Thyroid gland (tissue), 4 donors: Measurements from ENCODE around the gene CAMKMT. TPM values are rescaled to one million over a fixed set of nuclear protein-coding genes. Genes with fewer than 3 reads are reported as not detected.

Experiments
- DNase-seq, 2 donors: peaks; one replicate each; pipeline ENCODE4 v3.0.0-alpha.2; 2019
- H3K27ac ChIP-seq, 3 donors: fragments of 200-600 bp; sonication (generic); 1 replicate in 2 of 3; 2 replicates in 1 of 3; pipeline ENCODE4 v1.5.1; 2016 to 2019; ENCODE audit warnings: mild to moderate bottlenecking in 1 of 3, moderate library complexity in 1 of 3
- H3K27me3 ChIP-seq: fragments of 200-600 bp; sonication (generic); one replicate; pipeline ENCODE4 v1.5.1; 2019
- H3K36me3 ChIP-seq, 2 donors: fragments of 200-600 bp; sonication (generic); one replicate each; pipeline ENCODE4 v1.5.1; 2016 to 2019
- H3K4me1 ChIP-seq, 2 donors: fragments of 200-600 bp; sonication (generic); one replicate each; pipeline ENCODE4 v1.5.1; 2017 to 2019
- H3K4me3 ChIP-seq, 3 donors: fragments of 200-600 bp; sonication (generic); replicated peaks in 1 of 3; 1 replicate in 2 of 3; 2 replicates in 1 of 3; pipeline ENCODE4 v1.5.1; 2016; ENCODE audit warnings: mild to moderate bottlenecking in 1 of 3
- H3K9me3 ChIP-seq: fragments of 200-600 bp; sonication (generic); one replicate; pipeline ENCODE4 v1.5.1; 2017
- POLR2A ChIP-seq, 2 donors: fragments of 450-650 bp; IDR thresholded peaks; one replicate each; pipeline ENCODE4 v1.6.1; 2017; ENCODE audit warnings: antibody characterized with exemption in 2 of 2, mild to moderate bottlenecking in 2 of 2, moderate library complexity in 1 of 2
- WGBS, 2 donors: methylation state at CpG; one replicate each; pipeline ENCODE4 v1.1.5; 2017; 5-methylcytosine and 5-hydroxymethylcytosine counted together
- intact Hi-C: fragments of 100-400 bp; cut with DNase I; formaldehyde crosslinking; loops from one replicate; pipeline ENCODE4 v1.15.1; 2023
- total RNA-seq, 4 donors: library from RNA; depleted of rRNA; stranded (reverse); fragments of >200 nt; gene quantifications; one replicate each; pipeline ENCODE4 v1.2.3, GENCODE V29; 2016
- TF ChIP-seq, protein P1 (sequence below), 6 experiments: fragments of 200-600 bp in 3 of 6; fragments of 450-650 bp in 3 of 6; sonication (generic) in 3 of 6; IDR thresholded peaks; one replicate each; pipeline ENCODE4 v1.5.1; 2016 to 2019; ENCODE audit warnings: antibody characterized with exemption in 6 of 6, mild to moderate bottlenecking in 2 of 6, inconsistent platforms in 1 of 6, moderate library complexity in 1 of 6

Gene CAMKMT
- total RNA-seq, 4 donors from 2014 or later: 13.5 to 23.7 (median 17.2) TPM

DNA sequence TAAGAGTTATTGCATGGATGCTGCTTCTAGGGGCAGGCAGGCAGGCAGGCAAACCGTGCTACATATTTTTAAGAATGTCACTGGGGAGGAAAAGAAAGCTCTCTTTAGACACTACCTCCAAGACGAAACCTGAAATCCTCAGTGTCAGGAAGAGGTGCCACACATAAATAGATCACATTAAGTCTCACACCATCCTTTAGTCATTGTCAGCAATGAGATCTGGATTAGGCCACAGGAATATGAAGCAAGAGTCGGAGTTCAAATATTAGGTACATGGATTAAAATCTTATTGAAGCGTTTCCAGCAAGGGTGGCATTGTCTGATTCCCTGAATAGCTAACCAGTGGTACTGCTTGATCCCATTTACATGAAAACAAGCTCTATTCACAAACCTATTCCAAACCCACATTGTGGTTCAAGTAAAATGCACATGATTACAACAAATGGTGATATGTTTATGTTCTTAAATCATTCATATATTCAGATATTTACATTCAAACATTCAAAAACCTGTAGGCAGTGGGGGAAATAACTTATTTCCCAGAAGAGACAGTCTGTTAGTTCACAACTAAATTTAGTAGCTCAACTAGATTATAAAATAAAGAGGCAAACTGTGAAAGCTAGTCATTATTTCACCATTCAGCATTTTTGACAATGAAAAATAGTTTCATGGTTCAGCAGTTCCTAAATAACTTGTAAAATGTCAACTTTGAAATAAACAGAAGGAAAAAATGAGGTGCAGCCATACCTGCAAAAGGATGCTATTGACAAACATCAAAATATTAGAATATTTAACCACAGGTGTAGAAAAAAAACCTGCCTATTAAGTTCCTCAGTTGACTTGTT, 384.4 kb downstream of the CAMKMT start:
- no peaks in the 10 kb centered on the region for H3K36me3 ChIP-seq
- intact Hi-C loops: no loop called here
- H3K4me3 ChIP-seq: no peak overlapping the region
- DNase-seq: no peak
- H3K4me1 ChIP-seq: no peaks in the 10 kb centered on the region
- H3K27ac ChIP-seq: no peak overlapping the region
- no peaks in the 10 kb centered on the region for H3K27me3 ChIP-seq
- TF ChIP-seq POLR2A (IDR thresholded peaks at IDR 0.05): no peak
- TF ChIP-seq, protein P1, sequence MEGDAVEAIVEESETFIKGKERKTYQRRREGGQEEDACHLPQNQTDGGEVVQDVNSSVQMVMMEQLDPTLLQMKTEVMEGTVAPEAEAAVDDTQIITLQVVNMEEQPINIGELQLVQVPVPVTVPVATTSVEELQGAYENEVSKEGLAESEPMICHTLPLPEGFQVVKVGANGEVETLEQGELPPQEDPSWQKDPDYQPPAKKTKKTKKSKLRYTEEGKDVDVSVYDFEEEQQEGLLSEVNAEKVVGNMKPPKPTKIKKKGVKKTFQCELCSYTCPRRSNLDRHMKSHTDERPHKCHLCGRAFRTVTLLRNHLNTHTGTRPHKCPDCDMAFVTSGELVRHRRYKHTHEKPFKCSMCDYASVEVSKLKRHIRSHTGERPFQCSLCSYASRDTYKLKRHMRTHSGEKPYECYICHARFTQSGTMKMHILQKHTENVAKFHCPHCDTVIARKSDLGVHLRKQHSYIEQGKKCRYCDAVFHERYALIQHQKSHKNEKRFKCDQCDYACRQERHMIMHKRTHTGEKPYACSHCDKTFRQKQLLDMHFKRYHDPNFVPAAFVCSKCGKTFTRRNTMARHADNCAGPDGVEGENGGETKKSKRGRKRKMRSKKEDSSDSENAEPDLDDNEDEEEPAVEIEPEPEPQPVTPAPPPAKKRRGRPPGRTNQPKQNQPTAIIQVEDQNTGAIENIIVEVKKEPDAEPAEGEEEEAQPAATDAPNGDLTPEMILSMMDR (IDR thresholded peaks at IDR 0.05): no peak
- WGBS, 2 donors: 85 to 92% methylated on average over 4 of the region's 4 CpGs
- no peaks in the 10 kb centered on the region for H3K9me3 ChIP-seq

DNA sequence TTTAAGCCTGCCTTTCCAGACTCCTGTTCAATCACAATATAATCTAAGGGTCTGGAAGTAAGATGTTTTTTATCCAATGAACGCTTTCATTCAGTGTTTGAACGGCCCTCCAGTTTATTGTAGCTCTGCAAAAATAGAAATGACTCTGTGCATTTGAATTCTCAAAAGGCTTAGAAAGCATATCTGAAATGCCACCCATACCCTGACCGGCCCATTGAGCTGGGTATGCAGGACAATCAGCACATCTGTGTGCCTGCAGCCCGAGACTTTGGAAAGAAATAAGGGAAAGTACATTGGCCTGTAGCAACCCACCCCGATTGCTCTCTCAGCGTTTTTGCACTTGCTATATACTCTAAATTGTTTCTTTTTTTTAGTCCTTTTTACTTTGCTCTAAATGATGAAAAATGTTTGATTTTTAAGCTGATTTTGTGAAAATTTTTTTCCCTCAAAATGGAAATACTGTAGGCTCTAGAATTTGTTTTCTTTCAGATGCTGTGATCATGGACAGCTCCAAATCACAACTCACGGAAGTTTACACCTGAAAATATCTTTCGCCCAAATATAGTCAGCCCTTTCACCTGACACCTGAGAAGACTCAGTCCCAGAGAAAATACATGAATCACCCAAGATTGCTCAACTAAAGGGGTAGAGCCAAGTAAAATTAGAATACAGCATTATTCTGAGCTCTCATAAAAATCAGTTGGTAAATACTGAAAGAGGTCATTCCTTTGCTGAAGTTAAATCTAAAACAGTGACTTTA, 385.3 kb downstream of the CAMKMT start:
- Histone ChIP-seq H3K4me3 (no peak overlapping the region), H3K36me3 (no peaks in the 10 kb centered on the region), H3K9me3 (no peaks in the 10 kb centered on the region), H3K27ac (no peak overlapping the region), H3K27me3 (no peaks in the 10 kb centered on the region), H3K4me1 (no peaks in the 10 kb centered on the region)
- TF ChIP-seq, protein P1 (IDR thresholded peaks at IDR 0.05): no peak
- TF ChIP-seq POLR2A (IDR thresholded peaks at IDR 0.05): no peak
- intact Hi-C loops: no loop called here
- DNase-seq: no peak
- WGBS, 2 donors: 72 to 79% methylated on average over 8 of the region's 8 CpGs

DNA sequence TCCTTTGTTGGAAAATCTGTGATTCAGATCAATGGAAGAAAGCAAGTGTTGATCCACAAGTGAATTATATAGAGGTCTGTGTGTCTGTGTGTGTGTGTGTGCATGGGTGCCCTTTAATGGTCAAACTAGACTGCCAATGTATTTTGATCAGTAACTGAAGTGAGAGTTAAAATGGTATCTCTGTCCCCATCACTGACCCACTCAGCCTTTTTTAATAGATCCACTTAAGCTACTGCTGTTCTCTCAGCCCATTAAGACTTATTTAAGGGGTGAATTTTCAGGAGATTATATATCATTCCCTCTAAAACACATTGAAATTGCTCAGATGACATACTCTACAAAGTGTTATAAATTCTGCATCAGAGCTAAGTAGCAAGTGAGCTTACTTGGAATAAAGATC, 386.0 kb downstream of the CAMKMT start:
- intact Hi-C loops: no loop called here
- Histone ChIP-seq H3K27me3 (no peaks in the 10 kb centered on the region), H3K4me3 (no peak overlapping the region), H3K27ac (no peak overlapping the region), H3K36me3 (no peaks in the 10 kb centered on the region), H3K4me1 (no peaks in the 10 kb centered on the region), H3K9me3 (no peaks in the 10 kb centered on the region)
- no peak for TF ChIP-seq POLR2A (IDR thresholded peaks at IDR 0.05)
- TF ChIP-seq, protein P1 (IDR thresholded peaks at IDR 0.05): no peak
- DNase-seq: no peak

DNA sequence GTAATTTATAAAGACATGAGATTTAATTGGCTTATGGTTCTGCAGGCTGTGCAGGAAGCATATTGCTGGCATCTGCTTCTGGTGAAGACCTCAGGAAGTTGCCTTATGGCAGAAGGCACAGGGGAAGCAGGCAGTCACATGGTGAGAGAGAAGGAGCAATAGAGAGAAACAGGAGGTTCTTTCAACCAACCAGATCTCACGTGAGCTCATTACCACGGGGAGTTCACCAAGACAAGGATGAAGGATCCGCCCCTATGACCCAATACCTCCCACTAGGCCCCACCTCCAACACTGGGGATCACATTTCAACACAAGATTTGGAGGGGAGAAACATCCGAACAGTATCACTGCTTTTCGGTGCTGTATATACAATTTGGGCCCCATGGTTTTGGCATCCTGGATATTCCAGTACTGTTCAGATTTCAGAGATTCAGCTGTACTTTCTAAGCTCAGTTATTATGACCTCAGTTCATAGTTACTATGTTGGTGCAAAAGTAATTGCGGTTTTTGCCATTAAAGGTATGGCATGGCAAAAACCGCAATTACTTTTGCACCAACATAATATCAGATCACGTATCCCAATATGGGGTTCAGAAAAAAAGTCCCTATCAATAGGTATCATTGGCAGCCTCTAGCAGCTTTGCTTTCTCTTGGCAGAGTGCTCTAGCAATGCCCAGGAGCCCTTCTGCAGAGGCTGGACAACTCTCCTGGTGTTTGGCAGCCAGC, 390.2 kb downstream of the CAMKMT start:
- WGBS, 2 donors: 88 to 89% methylated on average over 8 of the region's 8 CpGs
- intact Hi-C loops: no loop called here
- no peaks in the 10 kb centered on the region for H3K9me3 ChIP-seq
- DNase-seq: no peak
- H3K27me3 ChIP-seq: no peaks in the 10 kb centered on the region
- no peaks in the 10 kb centered on the region for H3K4me1 ChIP-seq
- H3K27ac ChIP-seq: no peak overlapping the region
- no peaks in the 10 kb centered on the region for H3K36me3 ChIP-seq
- TF ChIP-seq, protein P1 (IDR thresholded peaks at IDR 0.05): no peak
- TF ChIP-seq POLR2A (IDR thresholded peaks at IDR 0.05): no peak
- no peak overlapping the region for H3K4me3 ChIP-seq
